BE2C (cell line): ENCODE measurements around the gene GOLGA8J.

Source experiments
- DNase-seq: peaks from one replicate; pipeline ENCODE4 v3.0.0-alpha.2; 2020
- H3K27me3 ChIP-seq: fragments of 250-450 bp; sonication (Bioruptor Pico); 2 replicates; pipeline ENCODE4 v1.5.1; 2020; ENCODE audit warnings: mild to moderate bottlenecking
- H3K36me3 ChIP-seq: fragments of 250-450 bp; sonication (Bioruptor Pico); 2 replicates; pipeline ENCODE4 v1.5.1; 2020; ENCODE audit warnings: mild to moderate bottlenecking
- H3K4me1 ChIP-seq: fragments of 250-450 bp; sonication (Bioruptor Pico); 2 replicates; pipeline ENCODE4 v1.5.1; 2020
- H3K4me3 ChIP-seq: 2 replicates; pipeline ENCODE4 v1.5.1; 2011; ENCODE audit warnings: low read depth, low read length
- H3K9me3 ChIP-seq: fragments of 250-450 bp; sonication (Bioruptor Pico); 2 replicates; pipeline ENCODE4 v1.5.1; 2020
- TF ChIP-seq, protein P1 (sequence below): IDR thresholded peaks from 2 replicates; pipeline ENCODE4 v1.5.1; 2012; ENCODE audit warnings: mild to moderate bottlenecking, low read depth, low read length

GOLGA8J gene

DNA sequence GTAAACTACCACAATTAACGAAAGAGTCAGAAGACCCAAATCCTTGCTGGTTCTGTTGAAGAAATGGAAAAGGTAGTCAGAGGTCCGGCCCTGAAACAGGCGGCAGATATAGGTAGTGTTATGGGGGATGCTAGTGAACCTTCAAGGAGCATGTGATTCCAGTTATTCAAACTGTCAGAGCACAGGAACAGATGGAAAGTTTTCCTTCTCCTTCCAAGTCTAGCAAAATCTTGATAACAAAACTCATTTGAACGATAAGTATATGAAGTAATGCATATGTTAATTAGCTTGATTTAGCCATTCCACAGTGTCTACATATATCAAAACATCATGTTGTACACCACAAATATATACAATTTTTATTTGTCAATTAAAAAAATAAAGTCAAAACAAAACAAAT lies 26.6 kb upstream of the GOLGA8J start:
- Histone ChIP-seq H3K4me1 (no peaks in the 10 kb centered on the region), H3K4me3 (no peak overlapping the region), H3K36me3 (no peaks in the 10 kb centered on the region), H3K27me3 (no peaks in the 10 kb centered on the region), H3K9me3 (no peaks in the 10 kb centered on the region)
- DNase-seq, result no peak
- TF ChIP-seq, protein P1, sequence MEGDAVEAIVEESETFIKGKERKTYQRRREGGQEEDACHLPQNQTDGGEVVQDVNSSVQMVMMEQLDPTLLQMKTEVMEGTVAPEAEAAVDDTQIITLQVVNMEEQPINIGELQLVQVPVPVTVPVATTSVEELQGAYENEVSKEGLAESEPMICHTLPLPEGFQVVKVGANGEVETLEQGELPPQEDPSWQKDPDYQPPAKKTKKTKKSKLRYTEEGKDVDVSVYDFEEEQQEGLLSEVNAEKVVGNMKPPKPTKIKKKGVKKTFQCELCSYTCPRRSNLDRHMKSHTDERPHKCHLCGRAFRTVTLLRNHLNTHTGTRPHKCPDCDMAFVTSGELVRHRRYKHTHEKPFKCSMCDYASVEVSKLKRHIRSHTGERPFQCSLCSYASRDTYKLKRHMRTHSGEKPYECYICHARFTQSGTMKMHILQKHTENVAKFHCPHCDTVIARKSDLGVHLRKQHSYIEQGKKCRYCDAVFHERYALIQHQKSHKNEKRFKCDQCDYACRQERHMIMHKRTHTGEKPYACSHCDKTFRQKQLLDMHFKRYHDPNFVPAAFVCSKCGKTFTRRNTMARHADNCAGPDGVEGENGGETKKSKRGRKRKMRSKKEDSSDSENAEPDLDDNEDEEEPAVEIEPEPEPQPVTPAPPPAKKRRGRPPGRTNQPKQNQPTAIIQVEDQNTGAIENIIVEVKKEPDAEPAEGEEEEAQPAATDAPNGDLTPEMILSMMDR, result no peak

DNA sequence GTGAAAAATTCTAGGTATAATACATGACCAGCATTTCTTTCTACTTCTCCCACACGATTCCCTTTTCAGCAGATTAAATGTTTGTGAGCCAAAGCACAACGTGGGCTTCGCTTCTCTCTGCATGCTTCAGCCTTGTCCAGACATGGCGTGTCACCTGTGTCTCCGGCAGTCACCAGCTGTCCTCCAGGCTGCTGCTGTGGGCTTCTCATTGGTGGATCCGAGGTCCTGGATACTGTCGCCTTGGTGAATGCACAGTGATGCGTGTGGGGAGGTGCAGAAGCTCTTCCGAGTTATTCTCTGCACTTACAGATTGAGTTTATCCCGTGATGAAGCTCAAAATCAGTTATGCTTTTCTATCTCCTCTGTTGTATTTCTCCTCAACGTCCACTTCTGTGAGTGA lies 23.0 kb upstream of the GOLGA8J start:
- Histone ChIP-seq H3K4me3 (no peak overlapping the region), H3K4me1 (no peaks in the 10 kb centered on the region), H3K27me3 (no peaks in the 10 kb centered on the region), H3K9me3 (no peaks in the 10 kb centered on the region), H3K36me3 (no peaks in the 10 kb centered on the region)
- TF ChIP-seq, protein P1, result no peak
- DNase-seq, result no peak

DNA sequence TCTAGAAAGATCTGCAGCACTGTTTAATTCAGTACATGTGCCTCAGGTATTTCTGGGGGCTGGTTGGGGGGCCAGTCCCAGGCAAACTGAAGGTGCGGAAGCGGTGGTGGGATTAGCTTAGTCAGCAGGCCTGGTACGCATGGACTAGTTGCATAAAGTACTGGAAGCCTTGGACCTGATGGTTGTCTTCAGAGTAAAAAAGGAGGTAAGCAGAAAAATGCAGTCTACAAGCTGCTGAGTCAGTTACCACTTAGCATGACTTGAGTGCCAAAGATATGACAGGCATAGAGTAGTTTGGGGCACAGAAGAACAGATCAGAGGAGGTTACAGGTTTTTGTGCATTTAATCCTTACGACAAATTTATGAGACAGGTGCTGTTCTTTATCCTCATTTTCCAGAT lies 19.9 kb upstream of the GOLGA8J start:
- H3K36me3 ChIP-seq, result no peaks in the 10 kb centered on the region
- H3K4me3 ChIP-seq, result no peak overlapping the region
- DNase-seq, result no peak
- H3K27me3 ChIP-seq, result no peaks in the 10 kb centered on the region
- no peaks in the 10 kb centered on the region for H3K4me1 ChIP-seq
- no peaks in the 10 kb centered on the region for H3K9me3 ChIP-seq
- TF ChIP-seq, protein P1, result no peak

DNA sequence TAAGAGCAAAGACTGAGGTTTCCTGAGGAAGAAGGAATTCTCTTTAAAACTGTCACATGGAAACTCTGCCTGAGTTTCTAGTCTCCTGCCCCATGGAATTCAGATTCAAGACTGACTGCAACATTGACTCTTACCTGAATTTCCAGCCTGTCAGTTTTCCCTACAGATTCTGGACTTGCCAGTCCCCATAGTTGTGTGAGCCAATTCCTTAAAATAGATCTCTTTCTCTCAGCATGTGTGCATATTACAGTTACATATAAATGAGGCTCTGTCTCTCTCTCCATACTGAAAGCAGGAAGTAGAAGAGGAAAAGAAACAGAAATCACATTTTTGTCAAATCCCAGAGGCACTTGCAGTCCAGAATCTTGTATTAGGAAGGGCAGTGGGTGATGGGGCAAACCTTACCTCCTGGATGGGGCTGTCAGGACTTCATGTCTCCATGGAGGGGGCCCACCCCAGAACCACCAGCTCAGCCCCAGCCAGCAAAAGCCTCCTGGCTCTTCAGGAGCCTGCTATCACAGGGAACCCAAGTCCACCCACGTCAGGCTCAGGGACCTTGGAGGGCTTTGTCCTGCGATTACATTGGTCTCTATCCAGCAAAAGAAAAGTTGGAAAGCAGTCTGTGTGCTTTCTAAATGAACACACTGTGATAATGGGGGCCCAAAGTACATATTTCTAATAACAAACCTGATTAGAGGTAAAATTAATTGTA lies 18.8 kb upstream of the GOLGA8J start:
- TF ChIP-seq, protein P1, result no peak
- Histone ChIP-seq H3K27me3 (no peaks in the 10 kb centered on the region), H3K4me1 (no peaks in the 10 kb centered on the region), H3K36me3 (no peaks in the 10 kb centered on the region), H3K9me3 (no peaks in the 10 kb centered on the region), H3K4me3 (no peak overlapping the region)
- no peak for DNase-seq

DNA sequence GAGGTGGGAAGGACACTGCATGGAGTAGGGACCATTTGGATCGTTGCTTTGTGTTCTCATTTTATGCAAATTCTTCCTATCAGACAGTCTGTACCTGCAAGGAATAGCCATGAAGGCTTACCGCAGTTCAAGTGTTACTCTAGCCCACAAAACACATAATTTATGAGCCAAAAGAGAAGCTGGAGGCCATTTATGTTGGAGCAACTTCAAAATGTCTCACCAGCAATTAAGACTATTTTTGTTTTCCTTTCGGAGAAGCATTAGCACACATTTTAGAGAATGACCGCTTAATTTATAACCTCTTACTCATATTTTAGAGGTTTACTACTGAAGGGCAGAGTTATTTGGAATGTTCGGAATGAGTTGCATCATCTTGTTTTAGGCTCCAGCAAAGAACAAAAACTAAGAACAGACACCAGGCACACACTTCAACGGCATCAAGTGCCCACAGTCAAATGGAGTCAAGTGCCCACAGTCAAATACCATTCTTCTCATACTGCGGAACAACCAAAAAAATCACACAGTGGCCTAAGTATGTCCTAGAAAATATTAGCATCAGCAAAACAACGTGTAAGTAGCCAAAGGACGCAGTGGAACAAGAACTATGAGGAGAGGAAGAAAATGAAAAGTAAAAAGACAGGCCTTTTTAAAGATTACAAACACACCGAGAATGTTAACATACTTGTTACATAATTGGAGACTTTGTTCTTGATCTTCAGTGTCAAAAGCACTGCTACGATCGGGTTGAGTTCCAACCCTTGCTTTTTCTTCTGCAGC lies 17.5 kb upstream of the GOLGA8J start:
- TF ChIP-seq, protein P1, result no peak
- Histone ChIP-seq H3K36me3 (no peaks in the 10 kb centered on the region), H3K4me1 (no peaks in the 10 kb centered on the region), H3K9me3 (no peaks in the 10 kb centered on the region), H3K4me3 (no peak overlapping the region), H3K27me3 (no peaks in the 10 kb centered on the region)
- DNase-seq, result no peak

DNA sequence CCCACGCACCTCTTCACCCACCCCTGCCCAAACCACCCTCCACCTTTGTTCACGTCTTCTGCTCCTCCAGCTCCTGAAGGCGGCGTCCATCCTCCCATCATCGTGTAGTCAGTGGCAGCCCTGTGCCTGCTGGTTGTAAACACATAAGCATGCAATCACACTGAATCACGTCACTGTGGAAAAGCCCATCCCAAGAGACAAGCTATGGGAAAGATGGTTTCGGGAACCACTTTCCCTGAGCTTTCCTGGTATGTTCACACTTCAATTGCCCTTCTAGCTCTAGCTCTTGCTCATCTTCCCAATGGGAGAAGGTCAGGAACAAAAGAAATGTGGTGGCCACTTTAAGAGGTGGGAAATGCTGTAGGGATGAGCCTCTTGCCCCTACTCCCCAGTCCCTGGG lies 14.4 kb upstream of the GOLGA8J start:
- H3K9me3 ChIP-seq, result no peaks in the 10 kb centered on the region
- DNase-seq, result no peak
- TF ChIP-seq, protein P1, result no peak

More for the DNA sequence above, 14.4 kb upstream of the GOLGA8J start:
- Histone ChIP-seq H3K36me3 (no peaks in the 10 kb centered on the region), H3K4me3 (no peak overlapping the region), H3K27me3 (no peaks in the 10 kb centered on the region; the same call in 1 of the 2 replicates), H3K4me1 (no peaks in the 10 kb centered on the region)
